Measurements from ENCODE around the gene MTIF3.
A peak's percentile ranks its signal among the peaks of the same experiment; 100 is the strongest.
"Not testable (repeated sequence)": the region's sequence is repeated elsewhere in the genome, so short reads cannot be mapped to it uniquely, and the experiment has no call there.

The MTIF3 gene

GRCh38 chr13:27408074-27408473, 42.3 kb downstream of the MTIF3 start:
- no peak for DNase-seq

- peak; percentile 27 for DNase-seq
Observed at GRCh38 chr13:27406178-27406939, 44.0 kb downstream of the MTIF3 start.

- no peak for DNase-seq
Observed at GRCh38 chr13:27405546-27406134, 44.7 kb downstream of the MTIF3 start.

GRCh38 chr13:27404680-27405079, 45.7 kb downstream of the MTIF3 start:
- DNase-seq: no peak

GRCh38 chr13:27403727-27404385, 46.5 kb downstream of the MTIF3 start:
- no peak for DNase-seq

- no peak for DNase-seq
Observed at GRCh38 chr13:27403203-27403678, 47.1 kb downstream of the MTIF3 start.

- DNase-seq: no peak
Observed at GRCh38 chr13:27401210-27401609, 49.2 kb downstream of the MTIF3 start.

- DNase-seq: not testable (repeated sequence)
Observed at GRCh38 chr13:27400405-27400804, 50.0 kb downstream of the MTIF3 start.

- DNase-seq: no peak
Observed at GRCh38 chr13:27398360-27398759, 52.0 kb downstream of the MTIF3 start.

- DNase-seq: no peak
Observed at GRCh38 chr13:27396252-27396846, 54.0 kb downstream of the MTIF3 start.

- no peak for DNase-seq
Observed at GRCh38 chr13:27395007-27395510, 55.3 kb downstream of the MTIF3 start.

GRCh38 chr13:27393101-27393500, 57.3 kb downstream of the MTIF3 start:
- no peak for DNase-seq

- no peak for DNase-seq
Observed at GRCh38 chr13:27391471-27391870, 58.9 kb downstream of the MTIF3 start.

GRCh38 chr13:27389891-27390290, 60.5 kb downstream of the MTIF3 start:
- no peak for DNase-seq

- no peak for DNase-seq
Observed at GRCh38 chr13:27388241-27388640, 62.1 kb downstream of the MTIF3 start.

Data from activated T-cell treated with anti-CD3 and anti-CD28 coated beads, Interleukin-2, amount 50 U/mL, for 1 hour (primary cell).